ENCODE results near the gene MYCT1.

GRCh38 chr6:152734630-152735029, 36.9 kb downstream of the MYCT1 start:
- TF ChIP-seq CTCF (IDR thresholded peaks at IDR 0.05): no peak
- no peak for TF ChIP-seq POLR2A (IDR thresholded peaks at IDR 0.05)

Data from adrenal gland (tissue), 5 donors.